ENCODE results near the gene CCDC197.

The CCDC197 gene

DNA sequence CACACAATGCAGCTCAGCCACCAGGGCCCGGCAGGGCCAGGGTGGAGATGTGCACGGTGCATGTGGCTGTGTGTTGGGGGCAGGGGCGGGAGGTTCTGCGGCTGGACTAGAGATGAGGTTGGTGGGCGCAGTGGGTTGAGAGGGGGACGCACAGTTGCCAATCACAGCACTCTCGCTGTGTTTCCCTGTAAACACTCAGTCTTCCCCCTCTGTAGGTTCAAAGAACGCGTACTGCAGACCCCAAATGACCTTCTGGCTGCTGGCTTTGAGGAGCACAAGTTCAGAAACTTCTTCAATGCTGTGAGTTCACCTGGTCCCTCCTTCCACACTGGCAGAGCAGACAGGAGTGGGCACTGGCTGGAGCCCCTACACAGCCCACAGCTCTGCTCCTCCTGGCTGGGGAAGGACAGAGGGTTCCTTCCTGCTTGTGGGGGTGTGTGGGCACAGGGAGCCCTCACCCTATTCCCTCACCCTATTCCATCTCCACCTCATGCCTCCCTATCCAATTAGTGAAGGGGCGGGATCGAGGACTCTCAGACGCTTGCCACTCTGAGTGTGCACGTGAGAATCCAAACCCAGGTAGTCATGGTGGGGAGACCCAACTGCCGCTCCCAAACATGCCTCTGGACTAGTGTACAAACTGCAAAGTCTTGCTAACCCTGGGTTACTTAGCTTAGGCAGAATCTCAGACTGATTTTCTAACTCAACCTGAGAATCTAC is 46.8 kb downstream of the CCDC197 start:
- no peak for DNase-seq

DNA sequence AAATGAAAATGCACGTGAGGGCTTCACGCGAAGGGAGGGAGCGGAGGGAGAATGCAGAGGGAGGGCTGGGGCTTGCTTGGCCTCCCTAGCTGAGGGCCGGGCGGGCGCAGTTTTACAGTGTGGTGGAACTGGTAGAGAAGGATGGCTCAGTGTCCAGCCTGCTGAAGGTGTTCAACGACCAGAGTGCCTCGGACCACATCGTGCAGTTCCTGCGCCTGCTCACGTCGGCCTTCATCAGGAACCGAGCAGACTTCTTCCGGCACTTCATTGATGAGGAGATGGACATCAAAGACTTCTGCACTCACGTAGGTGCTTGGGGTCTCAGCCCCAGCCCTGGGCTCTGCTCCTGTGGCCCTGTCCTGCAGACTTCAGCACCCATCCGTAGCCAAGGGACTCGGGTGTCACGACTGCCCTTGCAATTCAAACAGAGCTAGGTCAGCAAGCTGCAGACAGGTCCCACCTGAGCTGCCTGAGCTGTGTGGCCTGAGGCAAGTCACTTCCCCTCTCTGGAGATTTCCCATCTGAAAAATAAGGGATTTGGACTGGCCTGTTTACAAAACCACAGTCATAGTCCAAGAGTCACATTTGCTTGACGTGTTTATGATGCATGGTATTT is 47.5 kb downstream of the CCDC197 start:
- DNase-seq = no peak

DNA sequence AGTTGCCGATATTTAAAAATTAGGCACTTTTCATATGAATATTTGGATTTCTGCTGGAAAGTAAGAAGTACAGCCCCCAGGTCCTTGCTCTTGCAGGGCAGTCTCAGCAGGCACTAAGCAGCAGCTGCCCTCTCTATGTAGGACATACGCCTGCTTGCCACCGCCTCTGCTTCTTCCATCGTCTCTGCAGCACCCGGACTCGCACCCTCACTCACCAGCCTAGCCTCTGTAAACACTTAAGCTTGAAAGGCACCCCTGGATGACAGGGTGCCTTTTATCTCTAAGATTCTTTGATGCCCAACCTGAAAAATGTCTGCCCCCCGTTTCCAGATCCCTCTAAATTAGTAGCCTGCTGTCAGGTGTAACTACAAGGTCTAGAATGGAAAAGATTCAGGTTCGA is 48.0 kb downstream of the CCDC197 start:
- no peak for DNase-seq

DNA sequence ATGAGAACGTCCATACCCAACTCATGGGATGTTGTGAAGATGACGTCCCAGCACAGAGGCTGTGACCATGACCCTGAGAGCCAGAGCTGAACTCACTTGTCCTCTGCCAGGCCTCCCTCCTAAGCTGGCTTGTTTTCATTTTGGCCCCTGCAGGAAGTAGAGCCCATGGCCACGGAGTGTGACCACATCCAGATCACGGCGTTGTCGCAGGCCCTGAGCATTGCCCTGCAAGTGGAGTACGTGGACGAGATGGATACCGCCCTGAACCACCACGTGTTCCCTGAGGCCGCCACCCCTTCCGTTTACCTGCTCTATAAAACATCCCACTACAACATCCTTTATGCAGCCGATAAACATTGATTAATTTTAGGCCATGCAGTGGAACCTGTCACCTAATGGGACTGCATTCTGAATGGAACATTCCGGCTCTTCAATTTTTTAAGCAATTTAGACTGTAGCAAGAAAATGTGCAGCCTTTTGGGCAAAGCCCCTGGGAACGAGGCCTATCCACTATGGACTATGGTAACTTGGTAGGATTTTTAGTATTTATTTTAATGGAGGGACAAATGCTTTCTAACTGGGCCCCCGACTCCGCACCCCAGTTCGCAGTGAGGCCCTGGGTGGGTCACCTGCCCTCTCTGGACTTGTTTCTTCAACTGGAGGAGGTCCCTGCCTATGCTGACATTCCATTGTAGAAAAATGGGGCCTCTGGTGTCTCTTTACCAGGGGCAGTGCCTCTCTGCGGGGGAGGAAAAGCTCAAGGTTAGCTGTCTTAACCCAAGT is 48.7 kb downstream of the CCDC197 start:
- DNase-seq = no peak

DNA sequence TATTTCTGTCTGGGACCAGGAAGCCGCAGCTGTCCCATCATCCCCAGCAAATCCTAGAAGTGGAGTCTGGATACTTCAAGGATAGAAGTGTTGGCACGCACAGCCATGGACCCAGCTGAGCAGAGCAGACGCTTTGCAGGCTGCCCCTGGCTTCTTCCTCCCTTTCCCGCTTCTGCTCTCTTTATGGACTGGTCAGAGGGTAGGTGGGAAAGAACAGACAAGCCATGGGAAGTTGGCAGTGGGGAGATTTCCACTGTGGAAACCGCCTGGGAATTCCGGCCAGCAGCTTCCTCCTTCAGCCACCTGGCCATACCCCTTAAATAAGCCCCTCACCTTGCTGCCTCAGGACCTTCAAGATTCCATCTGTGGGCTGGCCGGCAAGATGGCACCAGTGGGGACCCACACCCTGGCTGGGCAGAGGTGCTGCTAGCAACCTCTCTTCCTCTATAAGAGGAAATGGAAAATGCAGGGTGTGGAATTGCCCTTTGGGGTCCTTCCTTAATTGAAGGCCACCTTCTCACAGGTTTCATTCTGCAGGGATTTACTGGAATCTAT is 49.7 kb downstream of the CCDC197 start:
- DNase-seq = no peak

DNA sequence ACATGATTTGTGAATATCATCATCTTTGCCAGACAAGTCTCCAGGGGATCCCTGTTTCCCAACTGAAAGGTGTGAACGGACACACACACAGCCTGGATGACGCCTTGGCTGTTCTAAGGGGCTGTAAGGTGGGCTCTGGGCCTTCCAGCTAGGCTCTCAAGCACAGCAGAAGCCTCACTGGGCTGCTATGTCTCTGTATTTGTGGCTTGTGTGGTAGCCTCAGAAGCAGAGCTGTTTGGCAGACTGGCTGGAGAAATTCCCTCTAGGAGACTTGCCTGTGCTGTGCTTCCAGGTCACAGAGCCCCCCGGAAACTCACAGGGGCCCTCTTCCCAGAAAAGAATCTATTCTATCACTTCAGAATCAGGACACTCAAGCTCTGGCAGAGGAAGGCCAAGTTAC is 50.5 kb downstream of the CCDC197 start:
- no peak for DNase-seq

DNA sequence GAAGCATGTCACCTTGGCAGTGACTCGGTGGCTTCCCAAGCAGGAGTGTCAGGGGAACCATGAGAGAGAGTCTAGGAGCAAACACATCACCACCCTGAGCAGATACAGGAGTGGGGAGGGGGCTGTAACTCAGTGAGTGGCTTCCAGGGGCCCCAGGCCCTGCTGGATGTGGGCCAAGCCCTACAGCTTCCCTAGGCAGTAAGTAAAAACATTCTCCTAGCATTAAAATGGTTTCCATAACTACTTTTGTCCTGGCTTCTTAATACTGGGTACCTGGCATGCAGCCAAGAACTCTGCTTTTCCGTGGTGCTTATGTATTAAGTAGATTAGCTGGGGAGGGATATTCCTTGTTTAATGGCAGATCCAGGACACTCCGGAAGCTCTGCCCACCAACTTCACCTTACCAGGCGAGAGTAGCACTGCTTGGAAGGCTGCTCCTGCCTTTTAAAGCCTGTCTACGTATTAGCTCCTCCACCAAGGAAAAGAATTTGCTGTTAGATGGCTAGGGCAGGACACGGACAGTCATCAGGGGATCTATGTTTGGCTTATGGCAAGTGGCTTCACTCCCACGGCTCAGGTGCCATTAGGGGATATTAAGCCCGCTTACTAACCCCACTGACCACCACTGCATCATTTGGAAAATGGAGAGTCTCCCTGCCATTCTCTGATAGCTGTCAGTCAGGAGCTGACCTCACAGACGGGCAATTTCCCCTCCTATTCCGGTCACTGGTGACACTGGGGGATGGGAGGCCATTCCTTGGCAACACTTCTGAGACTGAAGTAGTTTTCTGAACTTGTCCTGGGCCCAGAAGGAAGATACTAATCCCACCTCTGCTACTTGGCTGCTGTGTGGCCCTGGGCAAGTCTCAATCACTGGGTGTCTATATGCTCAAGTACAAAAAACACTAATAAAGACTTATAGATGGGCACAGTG is 51.9 kb downstream of the CCDC197 start:
- no peak for DNase-seq

DNA sequence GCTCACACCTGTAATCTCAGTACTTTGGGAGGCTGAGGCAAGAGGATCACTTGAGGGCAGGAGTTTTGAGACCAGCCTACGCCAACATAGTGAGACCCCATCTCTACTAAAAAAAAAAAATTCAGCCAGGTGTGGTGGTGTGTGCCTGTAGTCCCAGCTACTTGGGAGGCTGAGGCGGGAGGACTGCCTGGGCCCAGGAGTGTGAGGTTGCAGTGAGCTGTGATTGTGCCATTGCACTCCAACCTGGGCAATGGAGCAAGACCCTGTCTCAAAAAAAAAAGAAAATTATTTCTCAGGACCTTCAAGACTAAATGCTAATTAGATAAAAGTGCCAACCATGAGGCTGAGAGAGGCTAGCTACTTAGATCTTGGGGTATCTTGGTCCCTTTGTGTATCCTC is 52.5 kb downstream of the CCDC197 start:
- no peak for DNase-seq

DNA sequence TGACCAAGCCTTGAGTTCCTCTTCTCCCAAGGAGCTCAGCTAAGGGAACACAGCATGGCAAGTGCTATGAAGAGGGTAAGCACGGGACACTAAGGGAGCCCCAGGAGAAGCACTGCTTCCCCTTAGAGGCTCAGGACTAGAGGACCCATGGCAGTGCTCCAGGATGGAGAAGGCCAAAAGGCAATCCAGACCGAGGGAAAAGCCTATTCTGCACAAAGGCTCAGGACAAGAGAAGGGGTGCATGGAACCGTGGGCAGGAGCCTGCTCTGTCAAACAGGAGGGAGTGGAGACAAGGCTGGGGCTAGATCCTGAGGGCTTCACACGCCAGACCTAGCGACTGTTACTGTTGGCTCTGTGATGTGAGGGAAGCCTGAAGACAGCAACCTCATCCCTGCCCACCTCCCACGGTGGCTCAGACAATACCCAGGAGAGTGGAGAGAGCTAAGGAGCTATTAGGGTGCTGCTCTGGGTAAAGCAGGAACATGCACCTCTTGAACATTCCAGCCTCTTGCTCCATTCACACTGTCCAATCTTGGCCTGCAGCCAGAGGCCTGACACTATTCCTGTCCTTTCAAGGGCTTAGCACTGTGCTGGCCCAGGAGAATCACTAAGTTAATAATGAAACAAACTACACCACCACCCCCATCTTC is 53.3 kb downstream of the CCDC197 start:
- no peak for DNase-seq

DNA sequence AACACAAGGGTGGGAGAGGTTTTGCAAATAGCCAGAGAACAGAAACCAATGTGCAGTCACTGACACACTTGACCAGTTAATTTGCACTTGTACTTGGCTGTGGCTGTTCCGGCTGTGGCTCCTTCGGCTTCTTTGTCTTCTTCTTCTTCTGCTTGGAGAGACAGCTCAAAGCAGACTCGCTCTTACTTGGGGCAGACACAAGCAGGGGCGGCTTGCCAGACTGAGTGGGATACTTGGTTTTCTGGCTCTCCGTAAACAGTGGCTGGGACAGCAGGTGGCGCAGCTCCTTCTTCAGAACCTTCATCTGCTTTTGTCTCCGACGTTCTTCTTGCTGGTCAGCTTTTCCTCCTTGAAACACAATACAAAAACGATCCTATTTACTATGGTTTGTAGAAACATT is 54.0 kb downstream of the CCDC197 start:
- DNase-seq = no peak

DNA sequence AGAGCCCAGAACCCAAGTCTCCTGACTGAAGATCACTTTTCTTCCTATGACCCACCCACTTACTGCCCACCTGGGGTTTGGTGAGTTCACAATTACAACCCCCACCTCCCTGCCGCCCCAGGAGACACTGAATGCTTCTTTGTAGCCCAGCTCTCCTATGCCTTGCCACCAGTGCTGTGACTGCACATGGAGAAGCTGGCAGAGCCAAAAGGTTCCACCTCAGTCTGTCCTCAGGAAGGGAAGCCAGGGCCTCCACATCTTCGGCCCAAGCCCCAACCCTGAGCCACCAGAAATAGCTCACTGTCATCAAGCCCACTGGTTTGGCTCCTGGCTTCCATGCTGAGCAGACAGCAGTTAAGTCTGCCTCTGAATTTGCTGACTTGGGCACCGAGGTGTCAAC is 54.7 kb downstream of the CCDC197 start:
- DNase-seq = no peak

DNA sequence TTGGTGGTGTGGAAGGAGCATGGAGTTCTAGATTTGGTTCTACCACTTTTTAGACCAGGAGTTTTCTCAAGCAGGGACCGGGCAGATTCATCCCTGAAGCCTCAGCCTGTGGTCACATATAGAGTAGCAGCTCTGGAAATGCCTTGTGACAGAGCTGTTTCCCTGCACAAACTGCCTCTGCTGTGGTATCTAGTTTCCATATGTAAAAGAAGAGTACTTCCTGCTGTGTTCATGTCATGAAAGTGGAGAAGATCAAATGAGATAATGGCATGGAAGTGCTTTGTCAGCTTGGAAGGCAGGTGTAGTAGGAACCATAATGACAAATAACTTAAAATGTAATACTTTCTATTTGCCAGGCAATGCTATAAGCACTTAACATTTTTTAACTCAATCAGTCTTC is 55.1 kb downstream of the CCDC197 start:
- no peak for DNase-seq

DNA sequence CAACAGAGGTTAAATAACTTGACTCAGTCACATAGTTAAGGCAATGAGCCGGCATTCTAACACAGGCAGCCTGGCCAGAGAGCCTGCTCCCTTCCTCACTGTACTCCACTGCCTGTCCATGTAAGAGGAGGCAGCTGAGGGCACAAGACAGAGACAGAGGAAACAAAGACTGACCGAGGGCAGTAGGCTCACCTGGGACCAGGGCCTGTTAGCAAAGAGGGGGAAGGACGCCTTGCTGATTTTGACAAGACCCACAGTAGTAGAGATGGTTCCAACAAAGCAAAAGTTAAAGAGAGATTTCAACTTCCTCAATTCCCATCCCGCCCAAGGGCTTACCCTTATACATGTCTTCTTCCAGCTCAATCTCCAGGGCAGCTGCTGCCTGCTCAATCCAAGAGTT is 55.6 kb downstream of the CCDC197 start:
- no peak for DNase-seq

DNA sequence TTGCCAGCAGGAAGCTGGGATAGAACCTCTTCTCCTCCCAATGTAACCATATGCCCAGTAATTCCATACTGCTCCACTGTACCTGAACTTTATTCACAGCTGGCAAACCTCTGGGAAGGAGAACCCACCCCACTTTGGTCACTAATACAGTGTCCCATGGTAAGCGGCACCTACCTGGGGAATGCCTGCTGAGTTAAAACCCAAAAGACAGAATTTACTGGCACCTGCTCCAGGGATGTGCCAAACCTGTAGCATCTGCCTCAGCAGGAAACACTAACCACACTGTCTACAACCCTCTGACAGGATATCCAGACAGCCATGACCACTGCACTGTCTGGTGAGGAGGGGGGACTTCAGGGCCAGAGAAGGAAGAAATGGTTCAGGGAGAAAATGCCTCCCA is 57.3 kb downstream of the CCDC197 start:
- no peak for DNase-seq

DNA sequence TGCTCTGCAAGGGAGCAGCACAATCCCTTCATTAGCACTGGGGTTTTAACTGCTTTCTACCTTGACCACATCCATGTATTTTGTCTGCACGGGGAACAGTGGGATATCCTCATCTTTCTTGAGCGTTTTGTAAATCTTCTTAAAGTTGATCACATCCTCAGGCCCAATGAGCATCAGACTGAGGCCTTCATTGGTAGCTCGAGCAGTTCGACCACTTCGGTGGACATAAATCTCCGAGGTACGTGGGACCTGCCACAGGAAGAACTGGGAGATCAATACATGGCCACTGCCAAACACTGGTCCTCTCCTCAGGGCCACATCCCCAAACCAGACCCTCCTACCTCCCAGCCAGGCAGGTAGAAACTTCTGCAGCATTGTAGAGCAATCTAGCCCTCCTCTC is 57.8 kb downstream of the CCDC197 start:
- no peak for DNase-seq

DNA sequence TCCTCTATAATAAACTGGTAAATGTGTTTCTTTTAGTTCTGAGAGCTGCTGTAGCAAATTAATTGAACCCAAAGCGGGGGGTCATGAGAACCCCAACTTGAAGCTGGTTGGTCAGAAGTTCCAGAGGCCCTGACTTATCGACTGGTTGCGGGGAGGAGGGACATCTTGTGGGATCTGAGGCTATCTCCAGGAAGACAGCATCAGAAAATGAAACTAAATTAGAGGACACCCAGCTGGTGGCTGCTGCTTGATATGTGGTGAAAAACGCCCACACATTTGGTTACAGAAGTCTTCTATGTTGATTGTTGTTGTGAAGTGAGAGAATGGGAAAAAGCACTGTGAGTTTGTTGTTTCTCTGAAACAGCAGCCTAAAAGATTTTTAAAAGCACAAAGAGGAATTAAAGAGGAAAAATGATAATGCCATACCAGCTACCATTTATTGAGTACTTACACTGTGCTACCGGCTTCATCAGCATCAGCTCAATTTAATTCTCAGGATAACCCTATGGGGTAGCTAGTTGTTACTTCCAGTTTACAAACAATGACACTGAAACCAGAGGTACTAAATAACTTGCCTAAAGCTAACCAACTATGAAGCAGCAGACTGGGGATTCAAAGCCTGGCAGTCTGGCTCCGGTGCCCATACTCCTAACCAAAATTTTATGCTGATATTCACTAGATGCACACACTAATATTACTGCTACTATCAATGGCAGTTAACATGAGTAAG is 59.6 kb downstream of the CCDC197 start:
- no peak for DNase-seq

DNA sequence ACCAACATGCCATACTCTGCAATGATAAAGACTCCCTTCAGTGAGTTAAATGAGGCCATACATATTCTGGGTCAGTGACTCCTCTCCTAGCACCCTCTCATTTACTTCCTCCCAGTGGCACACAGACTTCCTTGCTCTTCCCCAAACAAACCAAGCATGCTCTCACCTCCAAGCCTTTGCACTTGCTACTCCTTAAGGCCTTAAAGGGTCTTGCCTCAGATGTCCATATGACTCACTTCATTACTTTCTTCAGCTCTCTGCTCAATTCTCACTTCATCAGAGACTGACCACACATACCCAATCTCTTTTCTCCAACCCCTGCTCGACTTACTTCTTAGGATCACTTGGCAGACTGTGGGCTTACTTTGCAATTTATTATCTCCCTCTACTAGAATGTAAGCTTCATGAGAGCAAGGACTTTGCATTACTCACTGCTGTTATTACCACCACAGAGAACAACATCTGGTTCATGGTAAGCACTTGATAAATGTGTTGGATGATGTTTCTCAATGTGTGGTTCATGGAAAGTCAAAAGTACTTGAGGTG is 61.1 kb downstream of the CCDC197 start:
- DNase-seq = no peak
